Measurements from ENCODE around the gene PPARG.

Gene PPARG

GRCh38 chr3:12300137-12300536 is 11.3 kb downstream of the PPARG start:
- Histone ChIP-seq H3K9me3 (ENCODE audit: low read length) (no peaks in the 10 kb centered on the region), H3K9ac (ENCODE audit: low read length) (no peak overlapping the region), H3K36me3 (ENCODE audit: insufficient read depth, low read length) (no peaks in the 10 kb centered on the region), H3K27ac (ENCODE audit: low read depth, low read length) (no peak overlapping the region), H3K4me1 (ENCODE audit: insufficient read depth, low read length) (no peaks in the 10 kb centered on the region), H3K4me3 (ENCODE audit: low read depth in 1 of 2, low read length in 2 of 2) (no peak overlapping the region), H3K27me3 (ENCODE audit: control insufficient read depth in 1 of 2, insufficient read depth in 2 of 2, low read length in 2 of 2) (no peaks in the 10 kb centered on the region)

- H3K27me3 ChIP-seq (ENCODE audit: control insufficient read depth in 1 of 2, insufficient read depth in 2 of 2, low read length in 2 of 2), result no peaks in the 10 kb centered on the region
- H3K9ac ChIP-seq (ENCODE audit: low read length), result no peak overlapping the region
- no peak overlapping the region for H3K27ac ChIP-seq (ENCODE audit: low read depth, low read length)
- H3K9me3 ChIP-seq (ENCODE audit: low read length), result no peaks in the 10 kb centered on the region
- no peak overlapping the region for H3K4me3 ChIP-seq (ENCODE audit: low read depth in 1 of 2, low read length in 2 of 2)
- no peaks in the 10 kb centered on the region for H3K4me1 ChIP-seq (ENCODE audit: insufficient read depth, low read length)
- H3K36me3 ChIP-seq (ENCODE audit: insufficient read depth, low read length), result no peaks in the 10 kb centered on the region
These were observed 12.2 kb downstream of the PPARG start for GRCh38 chr3:12301031-12301430.

GRCh38 chr3:12301513-12301912 is 12.6 kb downstream of the PPARG start:
- Histone ChIP-seq H3K4me1 (ENCODE audit: insufficient read depth, low read length) (no peaks in the 10 kb centered on the region), H3K4me3 (ENCODE audit: low read depth in 1 of 2, low read length in 2 of 2) (no peak overlapping the region), H3K27me3 (ENCODE audit: control insufficient read depth in 1 of 2, insufficient read depth in 2 of 2, low read length in 2 of 2) (no peaks in the 10 kb centered on the region), H3K36me3 (ENCODE audit: insufficient read depth, low read length) (no peaks in the 10 kb centered on the region), H3K27ac (ENCODE audit: low read depth, low read length) (no peak overlapping the region), H3K9me3 (ENCODE audit: low read length) (no peaks in the 10 kb centered on the region), H3K9ac (ENCODE audit: low read length) (no peak overlapping the region)

GRCh38 chr3:12302564-12302963 is 13.7 kb downstream of the PPARG start:
- Histone ChIP-seq H3K9me3 (ENCODE audit: low read length) (no peaks in the 10 kb centered on the region), H3K36me3 (ENCODE audit: insufficient read depth, low read length) (no peaks in the 10 kb centered on the region), H3K4me3 (ENCODE audit: low read depth in 1 of 2, low read length in 2 of 2) (no peak overlapping the region), H3K4me1 (ENCODE audit: insufficient read depth, low read length) (no peaks in the 10 kb centered on the region), H3K27me3 (ENCODE audit: control insufficient read depth in 1 of 2, insufficient read depth in 2 of 2, low read length in 2 of 2) (no peaks in the 10 kb centered on the region), H3K27ac (ENCODE audit: low read depth, low read length) (no peak overlapping the region), H3K9ac (ENCODE audit: low read length) (no peak overlapping the region)

- H3K36me3 ChIP-seq (ENCODE audit: insufficient read depth, low read length), result no peaks in the 10 kb centered on the region
- H3K9ac ChIP-seq (ENCODE audit: low read length), result no peak overlapping the region
- no peak overlapping the region for H3K27ac ChIP-seq (ENCODE audit: low read depth, low read length)
- H3K27me3 ChIP-seq (ENCODE audit: control insufficient read depth in 1 of 2, insufficient read depth in 2 of 2, low read length in 2 of 2), result no peaks in the 10 kb centered on the region
- no peaks in the 10 kb centered on the region for H3K9me3 ChIP-seq (ENCODE audit: low read length)
- H3K4me3 ChIP-seq (ENCODE audit: low read depth in 1 of 2, low read length in 2 of 2), result no peak overlapping the region
- no peaks in the 10 kb centered on the region for H3K4me1 ChIP-seq (ENCODE audit: insufficient read depth, low read length)
These were observed 14.7 kb downstream of the PPARG start for GRCh38 chr3:12303534-12303933.

GRCh38 chr3:12303993-12304392 is 15.1 kb downstream of the PPARG start:
- H3K4me1 ChIP-seq (ENCODE audit: insufficient read depth, low read length), result no peaks in the 10 kb centered on the region
- no peak overlapping the region for H3K4me3 ChIP-seq (ENCODE audit: low read depth in 1 of 2, low read length in 2 of 2)
- H3K27me3 ChIP-seq (ENCODE audit: control insufficient read depth in 1 of 2, insufficient read depth in 2 of 2, low read length in 2 of 2), result no peaks in the 10 kb centered on the region
- H3K36me3 ChIP-seq (ENCODE audit: insufficient read depth, low read length), result no peaks in the 10 kb centered on the region
- H3K27ac ChIP-seq (ENCODE audit: low read depth, low read length), result no peak overlapping the region
- no peak overlapping the region for H3K9ac ChIP-seq (ENCODE audit: low read length)
- no peaks in the 10 kb centered on the region for H3K9me3 ChIP-seq (ENCODE audit: low read length)

- H3K9me3 ChIP-seq (ENCODE audit: low read length), result no peaks in the 10 kb centered on the region
- H3K4me1 ChIP-seq (ENCODE audit: insufficient read depth, low read length), result no peaks in the 10 kb centered on the region
- no peaks in the 10 kb centered on the region for H3K36me3 ChIP-seq (ENCODE audit: insufficient read depth, low read length)
- no peak overlapping the region for H3K4me3 ChIP-seq (ENCODE audit: low read depth in 1 of 2, low read length in 2 of 2)
- no peaks in the 10 kb centered on the region for H3K27me3 ChIP-seq (ENCODE audit: control insufficient read depth in 1 of 2, insufficient read depth in 2 of 2, low read length in 2 of 2)
- no peak overlapping the region for H3K27ac ChIP-seq (ENCODE audit: low read depth, low read length)
- H3K9ac ChIP-seq (ENCODE audit: low read length), result no peak overlapping the region
These were observed 18.3 kb downstream of the PPARG start for GRCh38 chr3:12307136-12307535.

- no peak overlapping the region for H3K27ac ChIP-seq (ENCODE audit: low read depth, low read length)
- no peak overlapping the region for H3K4me3 ChIP-seq (ENCODE audit: low read depth in 1 of 2, low read length in 2 of 2)
- no peaks in the 10 kb centered on the region for H3K27me3 ChIP-seq (ENCODE audit: control insufficient read depth in 1 of 2, insufficient read depth in 2 of 2, low read length in 2 of 2)
- no peak overlapping the region for H3K9ac ChIP-seq (ENCODE audit: low read length)
- no peaks in the 10 kb centered on the region for H3K4me1 ChIP-seq (ENCODE audit: insufficient read depth, low read length)
- no peaks in the 10 kb centered on the region for H3K9me3 ChIP-seq (ENCODE audit: low read length)
- no peaks in the 10 kb centered on the region for H3K36me3 ChIP-seq (ENCODE audit: insufficient read depth, low read length)
These were observed 19.6 kb downstream of the PPARG start for GRCh38 chr3:12308517-12308916.

- no peaks in the 10 kb centered on the region for H3K27me3 ChIP-seq (ENCODE audit: control insufficient read depth in 1 of 2, insufficient read depth in 2 of 2, low read length in 2 of 2)
- no peaks in the 10 kb centered on the region for H3K9me3 ChIP-seq (ENCODE audit: low read length)
- H3K27ac ChIP-seq (ENCODE audit: low read depth, low read length), result no peak overlapping the region
- H3K36me3 ChIP-seq (ENCODE audit: insufficient read depth, low read length), result no peaks in the 10 kb centered on the region
- no peak overlapping the region for H3K4me3 ChIP-seq (ENCODE audit: low read depth in 1 of 2, low read length in 2 of 2)
- H3K9ac ChIP-seq (ENCODE audit: low read length), result no peak overlapping the region
- H3K4me1 ChIP-seq (ENCODE audit: insufficient read depth, low read length), result no peaks in the 10 kb centered on the region
These were observed 20.8 kb downstream of the PPARG start for GRCh38 chr3:12309716-12310115.

GRCh38 chr3:12312010-12312409 is 23.1 kb downstream of the PPARG start:
- Histone ChIP-seq H3K9ac (ENCODE audit: low read length) (no peak overlapping the region), H3K9me3 (ENCODE audit: low read length) (no peaks in the 10 kb centered on the region), H3K36me3 (ENCODE audit: insufficient read depth, low read length) (no peaks in the 10 kb centered on the region), H3K27ac (ENCODE audit: low read depth, low read length) (no peak overlapping the region), H3K4me1 (ENCODE audit: insufficient read depth, low read length) (no peaks in the 10 kb centered on the region), H3K4me3 (ENCODE audit: low read depth in 1 of 2, low read length in 2 of 2) (no peak overlapping the region), H3K27me3 (ENCODE audit: control insufficient read depth in 1 of 2, insufficient read depth in 2 of 2, low read length in 2 of 2) (no peaks in the 10 kb centered on the region)

- no peaks in the 10 kb centered on the region for H3K4me1 ChIP-seq (ENCODE audit: insufficient read depth, low read length)
- H3K27ac ChIP-seq (ENCODE audit: low read depth, low read length), result no peak overlapping the region
- H3K9me3 ChIP-seq (ENCODE audit: low read length), result no peaks in the 10 kb centered on the region
- no peak overlapping the region for H3K4me3 ChIP-seq (ENCODE audit: low read depth in 1 of 2, low read length in 2 of 2)
- no peaks in the 10 kb centered on the region for H3K27me3 ChIP-seq (ENCODE audit: control insufficient read depth in 1 of 2, insufficient read depth in 2 of 2, low read length in 2 of 2)
- H3K9ac ChIP-seq (ENCODE audit: low read length), result no peak overlapping the region
- H3K36me3 ChIP-seq (ENCODE audit: insufficient read depth, low read length), result no peaks in the 10 kb centered on the region
These were observed 24.6 kb downstream of the PPARG start for GRCh38 chr3:12313519-12313918.

GRCh38 chr3:12316253-12316652 is 27.4 kb downstream of the PPARG start:
- H3K36me3 ChIP-seq (ENCODE audit: insufficient read depth, low read length), result no peaks in the 10 kb centered on the region
- H3K9ac ChIP-seq (ENCODE audit: low read length), result no peak overlapping the region

More at GRCh38 chr3:12316253-12316652, 27.4 kb downstream of the PPARG start:
- Histone ChIP-seq H3K27ac (ENCODE audit: low read depth, low read length) (no peak overlapping the region), H3K27me3 (ENCODE audit: control insufficient read depth in 1 of 2, insufficient read depth in 2 of 2, low read length in 2 of 2) (no peaks in the 10 kb centered on the region), H3K4me1 (ENCODE audit: insufficient read depth, low read length) (no peaks in the 10 kb centered on the region), H3K9me3 (ENCODE audit: low read length) (no peaks in the 10 kb centered on the region), H3K4me3 (ENCODE audit: low read depth in 1 of 2, low read length in 2 of 2) (no peak overlapping the region)
